Endothelial cell of umbilical vein (primary cell): Measurements from ENCODE around the gene CEP120. TPM values are rescaled to one million over a fixed set of nuclear protein-coding genes. Genes with fewer than 3 reads are reported as not detected.
"Not testable (repeated sequence)": the region's sequence is repeated elsewhere in the genome, so short reads cannot be mapped to it uniquely, and the experiment has no call there.

Experiments
- BruUV-seq: library from RNA; stranded (reverse); fragments of 400-500 nt; replicated peaks from 2 replicates; lab custom pipeline; 2021; lab: Mats Ljungman, UMichigan
- CTCF ChIA-PET: fragments of 300-600, 350-600 bp; sonication (Branson Sonifier 250); formaldehyde crosslinking; loops from one replicate; lab custom pipeline; 2021; ENCODE audit warnings: antibody characterized with exemption, inconsistent platforms; lab: Charles Lee
- POLR2A ChIA-PET: fragments of 300-600, 350-600 bp; sonication (Branson Sonifier 250); formaldehyde crosslinking; loops from one replicate; lab custom pipeline; 2021; ENCODE audit warnings: antibody characterized with exemption, inconsistent platforms; lab: Charles Lee
- DNase-seq: peaks from one replicate; pipeline ENCODE4 v3.0.0-alpha.2; 2011; ENCODE audit warnings: low read depth, low spot score
- FAIRE-seq: peaks from 2 replicates; lab custom pipeline; 2011; peaks lifted over from hg19 to GRCh38; lab: Jason Lieb, UNC
- H2AFZ ChIP-seq: 2 replicates; pipeline ENCODE4 v1.6.0; 2012; ENCODE audit warnings: low read depth, low read length, control low read depth, inconsistent platforms
- H3K27ac ChIP-seq: 2 replicates; pipeline ENCODE4 v1.5.1; 2011; ENCODE audit warnings: low read depth, mild to moderate bottlenecking, control low read depth, low read length, moderate library complexity; ENCODE audit not compliant: insufficient read depth
- H3K27me3 ChIP-seq, 2 experiments: 2 replicates each; pipeline versions ENCODE4 v1.6.0 to v1.6.1; 2011; ENCODE audit warnings: low read length in 2 of 2, mixed read lengths in 1 of 2; ENCODE audit not compliant: control insufficient read depth in 2 of 2, insufficient read depth in 2 of 2
- H3K36me3 ChIP-seq, 2 experiments: 2 replicates in 1 of 2; 3 replicates in 1 of 2; pipeline ENCODE4 v1.5.1; 2011; ENCODE audit warnings: low read length in 2 of 2, mild to moderate bottlenecking in 1 of 2, moderate library complexity in 1 of 2; ENCODE audit not compliant: control insufficient read depth in 2 of 2, insufficient read depth in 2 of 2; ENCODE audit errors: extremely low read depth in 1 of 2
- H3K4me1 ChIP-seq: 3 replicates; pipeline ENCODE4 v1.5.1; 2011; ENCODE audit warnings: mild to moderate bottlenecking, low read length; ENCODE audit not compliant: control insufficient read depth, insufficient read depth; ENCODE audit errors: extremely low read depth
- H3K4me2 ChIP-seq: 2 replicates; pipeline ENCODE4 v1.6.1; 2011; ENCODE audit warnings: low read length, control low read depth, mixed read lengths; ENCODE audit not compliant: insufficient read depth
- H3K4me3 ChIP-seq, 3 experiments: fragments of 200-600 bp in 1 of 3; sonication (generic), shearing (Covaris generic) in 1 of 3; replicated peaks in 1 of 3; 2 replicates each; pipeline ENCODE4 v1.5.1; 2011 to 2016; ENCODE audit warnings: control low read depth in 3 of 3, low read length in 3 of 3, mild to moderate bottlenecking in 2 of 3, inconsistent platforms in 1 of 3, low read depth in 1 of 3, moderate library complexity in 1 of 3; ENCODE audit not compliant: insufficient read depth in 1 of 3
- H3K79me2 ChIP-seq: 2 replicates; pipeline ENCODE4 v1.6.0; 2012; ENCODE audit warnings: low read length, inconsistent platforms; ENCODE audit not compliant: control insufficient read depth, insufficient read depth
- H3K9ac ChIP-seq: replicated peaks from 2 replicates; pipeline ENCODE3; 2011; ENCODE audit warnings: low read length, control low read depth; ENCODE audit not compliant: insufficient read depth; ENCODE audit errors: extremely low read depth
- H3K9me1 ChIP-seq: replicated peaks from 3 replicates; pipeline ENCODE4 v1.6.0; 2011; ENCODE audit warnings: mild to moderate bottlenecking, low read length; ENCODE audit not compliant: control insufficient read depth, insufficient read depth; ENCODE audit errors: extremely low read depth
- H3K9me3 ChIP-seq: replicated peaks from 2 replicates; pipeline ENCODE4 v1.5.1; 2012; ENCODE audit warnings: low read length, inconsistent platforms; ENCODE audit not compliant: control insufficient read depth, insufficient read depth
- H4K20me1 ChIP-seq: replicated peaks from 2 replicates; pipeline ENCODE3; 2011; ENCODE audit warnings: mild to moderate bottlenecking, low read length; ENCODE audit not compliant: control insufficient read depth, insufficient read depth; ENCODE audit errors: extremely low read depth
- CTCF ChIP-seq, 2 donors: IDR thresholded peaks; 1 replicate in 1 of 2; 2 replicates in 1 of 2; pipeline ENCODE4 v1.5.1; 2011; ENCODE audit warnings: low read length in 2 of 2, mild to moderate bottlenecking in 2 of 2, moderate library complexity in 2 of 2, control low read depth in 1 of 2, inconsistent platforms in 1 of 2, low read depth in 1 of 2; ENCODE audit not compliant: insufficient read depth in 1 of 2; ENCODE audit errors: extremely low read depth in 1 of 2
- EZH2 ChIP-seq: IDR thresholded peaks from 2 replicates; pipeline ENCODE4 v1.6.1; 2012; ENCODE audit warnings: borderline replicate concordance, low read depth, mild to moderate bottlenecking, moderate library complexity, low read length, inconsistent platforms; ENCODE audit not compliant: severe bottlenecking
- FOS ChIP-seq: IDR thresholded peaks from 2 replicates; pipeline ENCODE4 v1.6.1; 2011; ENCODE audit warnings: mild to moderate bottlenecking, low read length, moderate library complexity, borderline replicate concordance; ENCODE audit not compliant: insufficient read depth
- GATA2 ChIP-seq: IDR thresholded peaks from 2 replicates; pipeline ENCODE4 v1.7.0; 2011; ENCODE audit warnings: low read depth, mild to moderate bottlenecking, moderate library complexity, mixed read lengths, low read length; ENCODE audit not compliant: insufficient read length, insufficient read depth
- JUN ChIP-seq: IDR thresholded peaks from 2 replicates; pipeline ENCODE4 v1.6.1; 2011; ENCODE audit warnings: borderline replicate concordance, low read depth; ENCODE audit not compliant: insufficient read length, insufficient read depth
- MAX ChIP-seq: IDR thresholded peaks from 2 replicates; pipeline ENCODE4 v1.6.1; 2011; ENCODE audit not compliant: insufficient read depth, insufficient read length
- MYC ChIP-seq: IDR thresholded peaks from one replicate; pipeline ENCODE4 v1.6.1; 2011; ENCODE audit warnings: mild to moderate bottlenecking, low read depth, low read length
- POLR2A ChIP-seq: IDR thresholded peaks from 2 replicates; pipeline ENCODE4 v1.6.1; 2012; ENCODE audit warnings: low read depth, mild to moderate bottlenecking, control low read depth, low read length
- POLR2AphosphoS5 ChIP-seq: IDR thresholded peaks from 2 replicates; pipeline ENCODE4 v1.6.1; 2012; ENCODE audit warnings: low read depth, mild to moderate bottlenecking, control low read depth, low read length, moderate library complexity; ENCODE audit not compliant: insufficient read depth
- dilution Hi-C: fragments of 300-500 bp; cut with MboI; formaldehyde crosslinking; loops from one replicate; pipeline ENCODE4 v1.15.0; 2019; ENCODE audit warnings: low sequenced_read_pairs; ENCODE audit not compliant: extremely low pct_ligation_motif_present
- intact Hi-C: fragments of 100-400 bp; cut with micrococcal nuclease; formaldehyde crosslinking; loops from one replicate; pipeline ENCODE4 v1.10.0; 2022
- polyA plus RNA-seq, 4 experiments: library from polyadenylated mRNA; depleted of rRNA in 3 of 4; stranded (reverse) in 3 of 4; unstranded in 1 of 4; fragments of >200 nt; gene quantifications; 2 replicates each; pipeline versions ENCODE4 v1.2.1 to v1.2.3, GENCODE V29; 2011 to 2012; ENCODE audit warnings: missing spikeins in 1 of 4
- total RNA-seq: library from RNA; stranded (reverse); gene quantifications from 2 replicates; pipeline ENCODE4 v1.2.3, GENCODE V29; 2021

CEP120 gene
- total and polyA plus RNA-seq, 2 donors (not counting 3 experiments of a cell fraction or from before 2014, with no cell fraction given): 6.6 to 18.8 TPM

GRCh38 chr5:123471385-123471784 is 48.2 kb upstream of the CEP120 start:
- no peaks in the 10 kb centered on the region for H3K36me3 ChIP-seq
- FAIRE-seq (no peak), DNase-seq (no peak)
- H3K4me1 ChIP-seq: no peaks in the 10 kb centered on the region
- no peak overlapping the region for H3K4me2 ChIP-seq
- H3K27me3 ChIP-seq: peaks cover 7 to 14% of the 10 kb centered on the region in 2 experiments
- H3K9me1 ChIP-seq: no peaks in the 10 kb centered on the region
- no peak overlapping the region for H3K9ac ChIP-seq
- H3K4me3 ChIP-seq: no peak overlapping the region
- H2AFZ ChIP-seq: no peak overlapping the region
- H3K79me2 ChIP-seq: no peaks in the 10 kb centered on the region
- no peak overlapping the region for H3K27ac ChIP-seq
- dilution Hi-C loops (no loop called here), intact Hi-C loops (no loop called here)
- no TSS peak for BruUV-seq
- no peaks in the 10 kb centered on the region for H4K20me1 ChIP-seq
- ChIA-PET CTCF (no interaction called here), POLR2A (no interaction called here)
- TF ChIP-seq POLR2AphosphoS5: no peak
- TF ChIP-seq MYC: no peak
- no peak for TF ChIP-seq FOS
- no peak for TF ChIP-seq CTCF (IDR thresholded peaks at IDR 0.05; ENCODE audit: extremely low read depth in 1 of 2, insufficient read depth in 1 of 2, low read depth in 1 of 2, low read length in 2 of 2)
- TF ChIP-seq GATA2: no peak
- no peak for TF ChIP-seq POLR2A
- no peak for TF ChIP-seq MAX
- no peak for TF ChIP-seq JUN
- no peak for TF ChIP-seq EZH2
- H3K9me3 ChIP-seq: no peaks in the 10 kb centered on the region

- POLR2A ChIA-PET, H3K9me3 ChIP-seq, FAIRE-seq, H3K27ac ChIP-seq, dilution Hi-C loops, H2AFZ ChIP-seq, H3K79me2 ChIP-seq, H3K4me3 ChIP-seq, H3K9ac ChIP-seq, H3K9me1 ChIP-seq, BruUV-seq, intact Hi-C loops, H3K36me3 ChIP-seq, H3K4me2 ChIP-seq, H4K20me1 ChIP-seq, CTCF ChIA-PET, H3K4me1 ChIP-seq, DNase-seq: not testable (repeated sequence)
- peaks cover 2 to 10% of the 10 kb centered on the region in 2 experiments for H3K27me3 ChIP-seq
These were observed 43.6 kb upstream of the CEP120 start for GRCh38 chr5:123466839-123467238.
